RWPE2 (cell line): ENCODE results near the gene FAM181A.

ENCODE experiments used
- ATAC-seq: fragments of 200-7000 bp; cut with Tn5 transposase; 3 replicates; pipeline ENCODE4 v1.9.1; 2021; ENCODE audit warnings: low read depth
- DNase-seq: peaks from one replicate; pipeline ENCODE4 v3.0.0-alpha.2; 2020; ENCODE audit warnings: low spot score
- H3K27ac ChIP-seq: fragments of 450-650 bp; 2 replicates; pipeline ENCODE4 v1.5.1; 2017; ENCODE audit warnings: mild to moderate bottlenecking; ENCODE audit not compliant: poor library complexity, severe bottlenecking
- H3K27me3 ChIP-seq: fragments of 250-450 bp; sonication (Bioruptor Pico); 2 replicates; pipeline ENCODE4 v1.5.1; 2021; ENCODE audit warnings: mild to moderate bottlenecking, moderate library complexity; ENCODE audit not compliant: insufficient read depth, poor library complexity, severe bottlenecking
- H3K36me3 ChIP-seq: fragments of 250-450 bp; sonication (Bioruptor Pico); 2 replicates; pipeline ENCODE4 v1.5.1; 2020; ENCODE audit warnings: low read depth, mild to moderate bottlenecking, moderate library complexity
- H3K4me1 ChIP-seq: fragments of 250-450 bp; sonication (Bioruptor Pico); 2 replicates; pipeline ENCODE4 v1.5.1; 2021; ENCODE audit warnings: mild to moderate bottlenecking, moderate library complexity; ENCODE audit not compliant: insufficient read depth, poor library complexity, severe bottlenecking
- H3K4me3 ChIP-seq: fragments of 250-450 bp; sonication (Bioruptor Pico); 2 replicates; pipeline ENCODE4 v1.5.1; 2021; ENCODE audit warnings: mild to moderate bottlenecking, moderate library complexity; ENCODE audit not compliant: severe bottlenecking
- H3K9me3 ChIP-seq: fragments of 250-450 bp; sonication (Bioruptor Pico); 2 replicates; pipeline ENCODE4 v1.5.1; 2021; ENCODE audit warnings: mild to moderate bottlenecking, moderate library complexity; ENCODE audit not compliant: severe bottlenecking
- TF ChIP-seq, protein P1 (sequence below): fragments of 450-650 bp; IDR thresholded peaks from one replicate; pipeline ENCODE4 v1.5.1; 2017; ENCODE audit warnings: mild to moderate bottlenecking, moderate library complexity; ENCODE audit not compliant: poor library complexity, severe bottlenecking

Gene FAM181A

DNA sequence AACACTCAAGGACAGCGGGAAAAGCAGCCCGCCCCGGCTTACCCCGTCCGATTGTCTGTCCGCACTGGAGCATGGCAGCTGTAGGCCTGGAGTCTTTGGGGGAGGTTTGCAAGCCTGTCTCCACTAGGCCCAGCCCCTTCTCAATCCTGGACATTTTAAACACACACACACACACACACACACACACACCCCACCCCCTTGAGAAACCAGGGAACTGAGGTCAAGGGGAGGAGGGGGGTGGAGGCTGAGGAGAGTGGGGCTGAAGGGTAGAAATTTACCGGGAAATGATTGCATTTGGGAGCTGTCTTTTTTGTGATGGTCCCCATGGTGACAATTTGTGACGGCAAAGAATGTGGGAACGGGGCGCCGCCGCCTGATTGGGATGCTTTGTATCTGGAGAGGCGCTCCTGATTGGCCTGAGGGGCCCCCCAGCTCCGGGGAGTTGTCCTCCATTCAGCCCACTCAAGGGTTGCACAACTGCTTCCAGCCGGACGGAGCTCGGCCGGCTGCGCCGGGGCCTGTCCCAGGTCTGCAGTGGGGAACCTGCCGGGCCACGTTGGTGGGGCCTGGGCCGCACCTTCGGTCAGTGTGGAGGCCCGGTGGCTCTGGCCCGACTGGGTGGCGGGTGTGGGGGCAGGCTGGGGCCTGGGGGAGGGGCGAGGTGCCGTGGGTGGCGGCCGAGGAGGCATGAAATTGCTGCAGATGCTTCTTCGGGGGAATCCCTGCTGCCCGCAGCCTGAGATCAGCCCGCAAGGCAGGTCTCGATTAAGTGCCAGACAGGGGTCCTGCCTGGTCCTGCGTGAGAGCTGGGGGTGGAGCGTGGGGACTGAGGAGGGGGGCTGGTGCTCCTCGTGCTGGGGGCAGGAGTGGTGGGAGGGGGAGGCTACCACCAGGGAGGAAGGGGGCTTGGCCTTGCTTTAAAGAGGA, at the start of gene FAM181A:
Gene FAM181A, plus strand, starts transcription at position 472 of the 927 bp plus-strand sequence. CDS start 942 bp downstream, outside the sequence.
- ATAC-seq (no peak), DNase-seq (no peak)
- Histone ChIP-seq H3K36me3 (no peaks in the 10 kb centered on the region), H3K4me3 (no peak within 1 kb of the TSS), H3K27me3 (no peaks in the 10 kb centered on the region), H3K27ac (no peak within 1 kb of the TSS), H3K9me3 (no peaks in the 10 kb centered on the region), H3K4me1 (no peaks in the 10 kb centered on the region)
- TF ChIP-seq, protein P1, sequence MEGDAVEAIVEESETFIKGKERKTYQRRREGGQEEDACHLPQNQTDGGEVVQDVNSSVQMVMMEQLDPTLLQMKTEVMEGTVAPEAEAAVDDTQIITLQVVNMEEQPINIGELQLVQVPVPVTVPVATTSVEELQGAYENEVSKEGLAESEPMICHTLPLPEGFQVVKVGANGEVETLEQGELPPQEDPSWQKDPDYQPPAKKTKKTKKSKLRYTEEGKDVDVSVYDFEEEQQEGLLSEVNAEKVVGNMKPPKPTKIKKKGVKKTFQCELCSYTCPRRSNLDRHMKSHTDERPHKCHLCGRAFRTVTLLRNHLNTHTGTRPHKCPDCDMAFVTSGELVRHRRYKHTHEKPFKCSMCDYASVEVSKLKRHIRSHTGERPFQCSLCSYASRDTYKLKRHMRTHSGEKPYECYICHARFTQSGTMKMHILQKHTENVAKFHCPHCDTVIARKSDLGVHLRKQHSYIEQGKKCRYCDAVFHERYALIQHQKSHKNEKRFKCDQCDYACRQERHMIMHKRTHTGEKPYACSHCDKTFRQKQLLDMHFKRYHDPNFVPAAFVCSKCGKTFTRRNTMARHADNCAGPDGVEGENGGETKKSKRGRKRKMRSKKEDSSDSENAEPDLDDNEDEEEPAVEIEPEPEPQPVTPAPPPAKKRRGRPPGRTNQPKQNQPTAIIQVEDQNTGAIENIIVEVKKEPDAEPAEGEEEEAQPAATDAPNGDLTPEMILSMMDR = no peak

DNA sequence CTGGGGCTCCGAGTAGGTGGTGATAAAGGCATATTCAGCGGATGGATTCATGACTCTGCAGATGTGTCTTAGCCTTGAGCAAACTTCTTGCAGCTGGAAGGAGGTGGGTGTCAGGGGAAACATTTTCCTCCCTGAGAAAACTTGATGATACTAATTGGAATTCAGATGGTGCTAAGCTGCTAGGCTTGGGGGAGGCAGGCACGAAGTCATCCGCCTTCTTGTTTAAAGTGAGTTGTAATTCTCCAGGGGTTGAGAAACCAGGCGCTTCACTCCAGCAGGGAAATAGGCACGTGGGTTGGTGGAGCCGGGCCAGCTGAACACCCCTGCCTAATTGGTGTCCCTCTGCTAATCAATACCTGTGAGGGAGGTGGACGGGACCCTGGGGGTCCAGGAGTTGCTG, 48.9 kb upstream of the FAM181A start:
- no peak for DNase-seq
- no peak overlapping the region for H3K4me3 ChIP-seq
- H3K27ac ChIP-seq = no peak overlapping the region
- TF ChIP-seq, protein P1 = no peak
- no peaks in the 10 kb centered on the region for H3K36me3 ChIP-seq
- no peak for ATAC-seq
- no peaks in the 10 kb centered on the region for H3K9me3 ChIP-seq
- H3K27me3 ChIP-seq = no peaks in the 10 kb centered on the region
- no peaks in the 10 kb centered on the region for H3K4me1 ChIP-seq

GRCh38 chr14:93878871-93879270, 48.3 kb upstream of the FAM181A start:
- TF ChIP-seq, protein P1 = no peak
- Histone ChIP-seq H3K9me3 (no peaks in the 10 kb centered on the region), H3K27me3 (no peaks in the 10 kb centered on the region), H3K4me3 (no peak overlapping the region), H3K4me1 (no peaks in the 10 kb centered on the region), H3K27ac (no peak overlapping the region), H3K36me3 (no peaks in the 10 kb centered on the region)
- ATAC-seq (no peak), DNase-seq (no peak)

DNA sequence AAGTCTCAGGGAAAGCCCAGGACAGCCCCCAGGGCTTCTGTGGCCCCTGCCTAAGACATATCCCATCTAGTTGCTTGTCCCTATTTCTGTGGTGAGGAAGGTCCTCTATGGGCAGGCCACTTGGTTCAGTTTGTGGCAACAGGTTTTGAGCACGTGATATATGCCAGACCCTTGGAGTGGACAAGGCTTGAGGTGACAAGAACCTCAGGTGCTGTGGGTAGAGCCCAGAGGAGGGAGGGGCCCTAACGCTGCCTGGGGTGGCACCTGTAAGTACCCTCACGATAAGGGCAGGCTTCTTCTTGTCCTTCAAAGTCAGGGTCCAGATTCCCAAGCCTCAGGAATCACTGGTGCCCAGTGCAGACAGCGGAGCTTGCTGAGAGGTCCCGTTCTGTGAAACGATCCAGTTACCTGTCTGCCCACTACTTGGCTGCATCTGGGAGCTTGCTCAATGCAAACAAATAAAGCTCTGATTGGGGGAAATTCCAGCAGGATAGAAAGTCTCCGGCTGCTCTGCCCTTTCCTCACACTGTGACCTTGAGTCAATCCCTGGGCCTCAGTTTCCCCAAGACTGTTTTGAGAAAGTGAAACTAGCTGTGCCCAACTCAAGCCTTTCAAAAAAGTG, 47.7 kb upstream of the FAM181A start:
- ATAC-seq = peak; percentile 22; the same call in 1 of the 3 replicates

More for the DNA sequence above, 47.7 kb upstream of the FAM181A start:
- peak overlapping the region; percentile 5 for H3K4me3 ChIP-seq
- H3K27me3 ChIP-seq = no peaks in the 10 kb centered on the region
- no peak for DNase-seq
- TF ChIP-seq, protein P1 = no peak
- H3K36me3 ChIP-seq = no peaks in the 10 kb centered on the region
- H3K27ac ChIP-seq = no peak overlapping the region
- H3K4me1 ChIP-seq = no peaks in the 10 kb centered on the region
- no peaks in the 10 kb centered on the region for H3K9me3 ChIP-seq
